Parathyroid adenoma (tissue), 2 donors: ENCODE results near the gene CHST15.

Source experiments
- H2AFZ ChIP-seq: fragments of 300-600 bp; sonication (generic); one replicate; pipeline ENCODE4 v1.7.0; 2017; ENCODE audit warnings: antibody characterized with exemption, mild to moderate bottlenecking
- H3K27ac ChIP-seq: fragments of 300-600 bp; sonication (generic); one replicate; pipeline ENCODE4 v1.7.0; 2017
- H3K27me3 ChIP-seq: fragments of 300-600 bp; sonication (generic); one replicate; pipeline ENCODE4 v1.7.0; 2017; ENCODE audit warnings: low read length; ENCODE audit not compliant: control insufficient read depth, insufficient read depth
- H3K36me3 ChIP-seq: fragments of 300-600 bp; sonication (generic); one replicate; pipeline ENCODE4 v1.7.0; 2017; ENCODE audit warnings: low read length; ENCODE audit not compliant: control insufficient read depth, insufficient read depth
- H3K4me1 ChIP-seq: fragments of 300-600 bp; sonication (generic); one replicate; pipeline ENCODE4 v1.7.0; 2017; ENCODE audit warnings: control low read depth
- H3K4me2 ChIP-seq: fragments of 300-600 bp; sonication (generic); one replicate; pipeline ENCODE4 v1.7.0; 2017; ENCODE audit warnings: low read length
- H3K4me3 ChIP-seq: fragments of 300-600 bp; sonication (generic); one replicate; pipeline ENCODE4 v1.7.0; 2017; ENCODE audit warnings: low read depth, low read length
- H3K79me2 ChIP-seq: fragments of 300-600 bp; sonication (generic); one replicate; pipeline ENCODE4 v1.7.0; 2017; ENCODE audit warnings: control low read depth
- H3K9ac ChIP-seq: fragments of 300-600 bp; sonication (generic); one replicate; pipeline ENCODE4 v1.7.0; 2017; ENCODE audit warnings: mild to moderate bottlenecking
- H3K9me3 ChIP-seq: fragments of 300-600 bp; sonication (generic); one replicate; pipeline ENCODE4 v1.7.0; 2017; ENCODE audit warnings: low read length; ENCODE audit not compliant: control insufficient read depth
- CTCF ChIP-seq: fragments of 300-600 bp; sonication (generic); IDR thresholded peaks from one replicate; pipeline ENCODE4 v1.7.0; 2017; ENCODE audit warnings: antibody characterized with exemption, mild to moderate bottlenecking
- donor health status: primary hyperparathyroidism.

The CHST15 gene

GRCh38 chr10:124041675-124042445 is 51.5 kb downstream of the CHST15 start:
- H3K4me1 ChIP-seq = no peaks in the 10 kb centered on the region
- H3K36me3 ChIP-seq = no peaks in the 10 kb centered on the region
- no peaks in the 10 kb centered on the region for H3K79me2 ChIP-seq
- no peaks in the 10 kb centered on the region for H3K27me3 ChIP-seq
- no peak overlapping the region for H3K4me2 ChIP-seq
- TF ChIP-seq CTCF = no peak
- H3K9ac ChIP-seq = no peak overlapping the region
- H3K27ac ChIP-seq = no peak overlapping the region
- H3K4me3 ChIP-seq = no peak overlapping the region
- no peak overlapping the region for H2AFZ ChIP-seq
- H3K9me3 ChIP-seq = no peaks in the 10 kb centered on the region

GRCh38 chr10:124040451-124041188 is 52.8 kb downstream of the CHST15 start:
- H3K36me3 ChIP-seq = no peaks in the 10 kb centered on the region
- no peak overlapping the region for H3K9ac ChIP-seq
- no peaks in the 10 kb centered on the region for H3K9me3 ChIP-seq
- H3K4me2 ChIP-seq = no peak overlapping the region
- H3K27ac ChIP-seq = no peak overlapping the region
- H2AFZ ChIP-seq = no peak overlapping the region
- TF ChIP-seq CTCF = no peak
- no peaks in the 10 kb centered on the region for H3K79me2 ChIP-seq
- no peak overlapping the region for H3K4me3 ChIP-seq
- H3K4me1 ChIP-seq = no peaks in the 10 kb centered on the region
- no peaks in the 10 kb centered on the region for H3K27me3 ChIP-seq

DNA sequence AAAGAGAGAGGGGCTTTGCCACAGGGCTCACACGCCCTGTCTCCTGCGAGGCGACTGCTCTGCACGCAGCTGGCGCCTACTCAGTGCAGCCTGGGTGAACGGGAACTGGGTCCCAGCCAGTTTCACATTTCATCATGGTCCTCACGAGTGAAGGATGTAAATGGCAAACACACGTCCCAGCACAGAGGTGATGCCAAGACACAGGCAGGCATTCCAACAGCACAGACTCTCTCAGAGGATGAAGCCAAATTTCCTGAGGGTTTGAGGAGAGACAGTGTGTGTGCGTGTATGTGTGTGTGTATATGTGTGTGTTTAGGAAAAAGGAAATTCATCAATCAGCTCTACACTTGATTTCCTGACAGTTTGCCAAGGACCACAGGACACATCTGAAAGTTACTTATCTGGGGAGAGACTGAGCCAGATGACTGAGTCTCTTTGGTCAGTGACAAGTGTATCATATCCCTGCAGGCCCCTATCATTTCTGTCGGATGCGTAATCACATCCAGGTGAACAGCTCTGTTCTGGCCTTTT is 53.9 kb downstream of the CHST15 start:
- H3K9me3 ChIP-seq = no peaks in the 10 kb centered on the region
- no peaks in the 10 kb centered on the region for H3K27me3 ChIP-seq
- H3K27ac ChIP-seq = no peak overlapping the region
- no peak overlapping the region for H3K4me2 ChIP-seq
- no peaks in the 10 kb centered on the region for H3K79me2 ChIP-seq
- no peak overlapping the region for H3K4me3 ChIP-seq
- no peaks in the 10 kb centered on the region for H3K4me1 ChIP-seq
- TF ChIP-seq CTCF = no peak
- no peak overlapping the region for H2AFZ ChIP-seq
- H3K36me3 ChIP-seq = no peaks in the 10 kb centered on the region
- no peak overlapping the region for H3K9ac ChIP-seq

- Histone ChIP-seq H3K9ac (no peak overlapping the region), H3K9me3 (no peaks in the 10 kb centered on the region), H3K4me3 (no peak overlapping the region), H3K27ac (no peak overlapping the region), H2AFZ (no peak overlapping the region), H3K36me3 (no peaks in the 10 kb centered on the region), H3K4me1 (no peaks in the 10 kb centered on the region), H3K27me3 (no peaks in the 10 kb centered on the region), H3K79me2 (no peaks in the 10 kb centered on the region), H3K4me2 (no peak overlapping the region)
- no peak for TF ChIP-seq CTCF
These were observed 55.6 kb downstream of the CHST15 start for GRCh38 chr10:124037784-124038183.
